DMS53 treated with DMSO at 0.1 percent for 48 hours (cell line): Measurements from ENCODE around the gene MAK.
A peak's percentile ranks its signal among the peaks of the same experiment; 100 is the strongest.

ENCODE experiments used
- DNase-seq: peaks from one replicate; lab custom pipeline; 2025; ENCODE audit not compliant: unreplicated experiment; lab: John Stamatoyannopoulos, UW

Gene MAK

GRCh38 chr6:10733151-10733715 is 105.1 kb downstream of the MAK start:
- DNase-seq: no peak

GRCh38 chr6:10730254-10730653 is 108.1 kb downstream of the MAK start:
- DNase-seq: no peak

- DNase-seq: no peak
These were observed 112.6 kb downstream of the MAK start for GRCh38 chr6:10725716-10726115.

GRCh38 chr6:10725044-10725443 is 113.3 kb downstream of the MAK start:
- DNase-seq: no peak

GRCh38 chr6:10723567-10723881 is 114.8 kb downstream of the MAK start:
- no peak for DNase-seq

- peak; percentile 92 for DNase-seq
These were observed 115.3 kb downstream of the MAK start, which contains the start of gene TMEM14C for GRCh38 chr6:10722820-10723566. TSS of gene TMEM14C (plus strand) at chr6:10723070. CDS start at chr6:10724614, 1,544 bp downstream.

GRCh38 chr6:10722570-10722819 is 115.8 kb downstream of the MAK start:
- DNase-seq: no peak

GRCh38 chr6:10721850-10722569 is 116.3 kb downstream of the MAK start:
- no peak for DNase-seq

GRCh38 chr6:10720960-10721849 is 117.1 kb downstream of the MAK start:
- DNase-seq: peak; percentile 38

- DNase-seq: peak; percentile 21
These were observed 117.9 kb downstream of the MAK start for GRCh38 chr6:10720265-10720959.

GRCh38 chr6:10719964-10720264 is 118.4 kb downstream of the MAK start:
- DNase-seq: no peak

GRCh38 chr6:10719296-10719963 is 118.9 kb downstream of the MAK start:
- DNase-seq: peak; percentile 6

GRCh38 chr6:10713962-10714361 is 124.4 kb downstream of the MAK start:
- no peak for DNase-seq
